ENCODE data around the gene TRPM6. TPM values are rescaled to one million over a fixed set of nuclear protein-coding genes. Genes with fewer than 3 reads are reported as not detected.

TRPM6 gene
- total RNA-seq, 1 experiment from 2014 or later = 0.57 TPM

DNA sequence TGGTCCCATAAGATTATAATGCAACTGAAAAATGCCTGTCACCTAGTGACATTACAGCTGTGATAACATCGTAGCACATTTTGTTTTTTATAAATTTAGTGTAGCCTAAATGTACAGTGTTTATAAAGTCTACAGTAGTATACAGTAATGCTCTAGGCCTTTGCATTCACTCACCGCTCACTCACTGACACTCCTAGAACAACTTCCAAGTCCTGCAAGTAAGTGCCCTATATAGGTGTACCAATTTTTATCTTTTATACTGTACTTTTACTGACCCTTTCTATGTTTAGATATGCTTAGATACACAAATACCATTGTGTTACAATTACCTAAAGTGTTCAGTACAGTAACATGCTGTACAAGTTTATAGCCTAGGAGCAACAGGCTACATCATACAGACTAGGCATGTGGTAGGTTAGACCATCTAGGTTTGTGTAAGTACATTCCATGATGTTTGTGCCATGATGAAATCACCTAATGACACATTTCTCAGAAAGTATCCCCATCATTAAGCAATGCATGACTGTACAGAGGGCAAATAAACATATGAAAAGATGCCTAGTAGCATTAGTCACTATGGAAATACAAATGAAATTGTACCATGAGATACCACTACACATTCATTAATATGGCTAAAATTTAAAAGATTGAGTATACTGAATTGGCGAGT lies 127.6 kb downstream of the TRPM6 start:
- no peak overlapping the region for H3K56ac ChIP-seq (ENCODE audit: insufficient read length, low read depth, low read length)
- Mint-ChIP-seq H3K9me3 (no peaks in the 10 kb centered on the region), H3K27ac (no peak overlapping the region), H3K36me3 (ENCODE audit: insufficient read depth in 1 of 3, low read depth in 3 of 3) (no peaks in the 10 kb centered on the region), H3K27me3 (ENCODE audit: low read depth) (no peaks in the 10 kb centered on the region), H3K4me3 (no peak overlapping the region), H3K4me1 (no peaks in the 10 kb centered on the region)
- H2BK20ac ChIP-seq (ENCODE audit: low read depth, low read length, poor library complexity, severe bottlenecking) = no peak overlapping the region
- no peaks in the 10 kb centered on the region for H3K27me3 ChIP-seq (ENCODE audit: insufficient read depth, low read length)
- H2BK12ac ChIP-seq (ENCODE audit: insufficient read length, low read depth, low read length) = no peak overlapping the region
- DNase-seq = no peak
- H3K18ac ChIP-seq (ENCODE audit: insufficient read length, low read depth, low read length) = no peak overlapping the region
- no peaks in the 10 kb centered on the region for H3K79me2 ChIP-seq (ENCODE audit: insufficient read depth, low read length)
- no peak overlapping the region for H3K9ac ChIP-seq (ENCODE audit: extremely low read depth, insufficient read length, low read length)
- no peaks in the 10 kb centered on the region for H3K4me1 ChIP-seq (ENCODE audit: insufficient read depth, low read length)
- no peak overlapping the region for H4K91ac ChIP-seq (ENCODE audit: insufficient read length, low read depth, low read length)
- no peaks in the 10 kb centered on the region for H3K23me2 ChIP-seq (ENCODE audit: insufficient read length, low read depth, low read length, poor library complexity, severe bottlenecking)
- H2BK5ac ChIP-seq (ENCODE audit: insufficient read length, low read length) = no peak overlapping the region
- H4K5ac ChIP-seq (ENCODE audit: insufficient read length, low read depth, low read length) = no peak overlapping the region
- no peak overlapping the region for H3K14ac ChIP-seq (ENCODE audit: insufficient read depth, low read length)
- H2AK5ac ChIP-seq (ENCODE audit: insufficient read length, low read length) = no peak overlapping the region
- H3K9me3 ChIP-seq (ENCODE audit: control insufficient read depth, low read depth, low read length) = no peaks in the 10 kb centered on the region
- no peak overlapping the region for H4K8ac ChIP-seq (replicated peaks; ENCODE audit: insufficient read length, low read depth, low read length)
- H3K4me2 ChIP-seq (ENCODE audit: insufficient read depth, insufficient read length, low read length) = no peak overlapping the region
- no peak overlapping the region for H2AFZ ChIP-seq (ENCODE audit: low read length)
- no peak overlapping the region for H3T11ph ChIP-seq (ENCODE audit: low read length)
- no peak overlapping the region for H2BK15ac ChIP-seq (ENCODE audit: low read depth, low read length)
- WGBS (ENCODE audit: extremely low coverage, insufficient read length, low lambda C conversion rate) = no CpG with 5 or more reads among the region's 3 CpGs
- H2BK120ac ChIP-seq (ENCODE audit: low read depth, low read length, poor library complexity, severe bottlenecking) = no peak overlapping the region
- H4K20me1 ChIP-seq (ENCODE audit: control insufficient read depth, insufficient read depth, insufficient read length) = no peaks in the 10 kb centered on the region
- H3K23ac ChIP-seq (ENCODE audit: insufficient read length, low read depth, low read length) = no peak overlapping the region
- TF ChIP-seq, protein P1, sequence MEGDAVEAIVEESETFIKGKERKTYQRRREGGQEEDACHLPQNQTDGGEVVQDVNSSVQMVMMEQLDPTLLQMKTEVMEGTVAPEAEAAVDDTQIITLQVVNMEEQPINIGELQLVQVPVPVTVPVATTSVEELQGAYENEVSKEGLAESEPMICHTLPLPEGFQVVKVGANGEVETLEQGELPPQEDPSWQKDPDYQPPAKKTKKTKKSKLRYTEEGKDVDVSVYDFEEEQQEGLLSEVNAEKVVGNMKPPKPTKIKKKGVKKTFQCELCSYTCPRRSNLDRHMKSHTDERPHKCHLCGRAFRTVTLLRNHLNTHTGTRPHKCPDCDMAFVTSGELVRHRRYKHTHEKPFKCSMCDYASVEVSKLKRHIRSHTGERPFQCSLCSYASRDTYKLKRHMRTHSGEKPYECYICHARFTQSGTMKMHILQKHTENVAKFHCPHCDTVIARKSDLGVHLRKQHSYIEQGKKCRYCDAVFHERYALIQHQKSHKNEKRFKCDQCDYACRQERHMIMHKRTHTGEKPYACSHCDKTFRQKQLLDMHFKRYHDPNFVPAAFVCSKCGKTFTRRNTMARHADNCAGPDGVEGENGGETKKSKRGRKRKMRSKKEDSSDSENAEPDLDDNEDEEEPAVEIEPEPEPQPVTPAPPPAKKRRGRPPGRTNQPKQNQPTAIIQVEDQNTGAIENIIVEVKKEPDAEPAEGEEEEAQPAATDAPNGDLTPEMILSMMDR (conservative IDR thresholded peaks at IDR 0.05) = no peak
- no peak overlapping the region for H3K27ac ChIP-seq (ENCODE audit: insufficient read length, low read depth, low read length)
- no peaks in the 10 kb centered on the region for H3K79me1 ChIP-seq (ENCODE audit: insufficient read depth, low read depth, low read length, poor library complexity, severe bottlenecking)
- H3K4ac ChIP-seq (ENCODE audit: low read depth, low read length) = no peak overlapping the region

All from H9 (cell line).